Measurements from ENCODE around the gene POU2F1. TPM values are rescaled to one million over a fixed set of nuclear protein-coding genes. Genes with fewer than 3 reads are reported as not detected.

The POU2F1 gene
- total and polyA plus RNA-seq, 2 experiments from 2014 or later, result 38.8 to 66.1 TPM

GRCh38 chr1:167330601-167331293, 110.1 kb downstream of the POU2F1 start:
- peaks cover 44% of the 10 kb centered on the region for H3K4me1 ChIP-seq (ENCODE audit: insufficient read depth)
- H3K4me3 ChIP-seq, result no peak overlapping the region
- no peaks in the 10 kb centered on the region for H3F3A ChIP-seq (replicated peaks; ENCODE audit: low read depth)
- H3K4me1 Mint-ChIP-seq, result peaks cover 57% of the 10 kb centered on the region
- no peak overlapping the region for H2AFZ ChIP-seq
- H3K27me3 Mint-ChIP-seq (ENCODE audit: insufficient read depth, low read depth, poor library complexity), result no peaks in the 10 kb centered on the region
- no peaks in the 10 kb centered on the region for H3K9me3 Mint-ChIP-seq
- H3K4me3 Mint-ChIP-seq, result no peak overlapping the region
- peaks cover 83% of the 10 kb centered on the region for H3K79me2 ChIP-seq (replicated peaks; ENCODE audit: insufficient read depth)
- H3K27ac ChIP-seq (ENCODE audit: low read depth), result no peak overlapping the region
- no peaks in the 10 kb centered on the region for H3K9me2 ChIP-seq (ENCODE audit: insufficient read depth)
- peak overlapping the region; percentile 31; the same call in 1 of the 2 replicates for H3K27ac Mint-ChIP-seq
- H3K4me2 ChIP-seq, result peak overlapping the region; percentile 79; the same call in 1 of the 2 replicates
- DNase-seq (ENCODE audit: low spot score), result no peak
- ATAC-seq, result no peak
- H3K27me3 ChIP-seq (ENCODE audit: insufficient read depth), result no peaks in the 10 kb centered on the region
- H3K36me3 Mint-ChIP-seq (ENCODE audit: low read depth), result peaks cover 11% of the 10 kb centered on the region; the same call in 2 of the 3 replicates
- no peaks in the 10 kb centered on the region for H3K36me3 ChIP-seq (ENCODE audit: insufficient read depth)
- TF ChIP-seq EZH2phosphoT487 (IDR thresholded peaks at IDR 0.05; ENCODE audit: unreplicated experiment), result no peak
- TF ChIP-seq, protein P1, sequence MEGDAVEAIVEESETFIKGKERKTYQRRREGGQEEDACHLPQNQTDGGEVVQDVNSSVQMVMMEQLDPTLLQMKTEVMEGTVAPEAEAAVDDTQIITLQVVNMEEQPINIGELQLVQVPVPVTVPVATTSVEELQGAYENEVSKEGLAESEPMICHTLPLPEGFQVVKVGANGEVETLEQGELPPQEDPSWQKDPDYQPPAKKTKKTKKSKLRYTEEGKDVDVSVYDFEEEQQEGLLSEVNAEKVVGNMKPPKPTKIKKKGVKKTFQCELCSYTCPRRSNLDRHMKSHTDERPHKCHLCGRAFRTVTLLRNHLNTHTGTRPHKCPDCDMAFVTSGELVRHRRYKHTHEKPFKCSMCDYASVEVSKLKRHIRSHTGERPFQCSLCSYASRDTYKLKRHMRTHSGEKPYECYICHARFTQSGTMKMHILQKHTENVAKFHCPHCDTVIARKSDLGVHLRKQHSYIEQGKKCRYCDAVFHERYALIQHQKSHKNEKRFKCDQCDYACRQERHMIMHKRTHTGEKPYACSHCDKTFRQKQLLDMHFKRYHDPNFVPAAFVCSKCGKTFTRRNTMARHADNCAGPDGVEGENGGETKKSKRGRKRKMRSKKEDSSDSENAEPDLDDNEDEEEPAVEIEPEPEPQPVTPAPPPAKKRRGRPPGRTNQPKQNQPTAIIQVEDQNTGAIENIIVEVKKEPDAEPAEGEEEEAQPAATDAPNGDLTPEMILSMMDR (conservative IDR thresholded peaks at IDR 0.05; ENCODE audit: low read depth in 2 of 2), result no peak
- no peak for TF ChIP-seq EZH2 (IDR thresholded peaks at IDR 0.05; ENCODE audit: low read depth, unreplicated experiment)
- TF ChIP-seq, protein P2, sequence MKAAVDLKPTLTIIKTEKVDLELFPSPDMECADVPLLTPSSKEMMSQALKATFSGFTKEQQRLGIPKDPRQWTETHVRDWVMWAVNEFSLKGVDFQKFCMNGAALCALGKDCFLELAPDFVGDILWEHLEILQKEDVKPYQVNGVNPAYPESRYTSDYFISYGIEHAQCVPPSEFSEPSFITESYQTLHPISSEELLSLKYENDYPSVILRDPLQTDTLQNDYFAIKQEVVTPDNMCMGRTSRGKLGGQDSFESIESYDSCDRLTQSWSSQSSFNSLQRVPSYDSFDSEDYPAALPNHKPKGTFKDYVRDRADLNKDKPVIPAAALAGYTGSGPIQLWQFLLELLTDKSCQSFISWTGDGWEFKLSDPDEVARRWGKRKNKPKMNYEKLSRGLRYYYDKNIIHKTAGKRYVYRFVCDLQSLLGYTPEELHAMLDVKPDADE (IDR thresholded peaks at IDR 0.05), result no peak
- no peak for TF ChIP-seq REST (IDR thresholded peaks at IDR 0.05; ENCODE audit: unreplicated experiment)
- peaks cover 15% of the 10 kb centered on the region for H4K20me1 ChIP-seq (replicated peaks; ENCODE audit: insufficient read depth)

GRCh38 chr1:167331650-167332049, 111.0 kb downstream of the POU2F1 start:
- Histone ChIP-seq H3K36me3 (ENCODE audit: insufficient read depth) (no peaks in the 10 kb centered on the region), H3K4me3 (no peak overlapping the region), H3K27ac (ENCODE audit: low read depth) (no peak overlapping the region), H4K20me1 (replicated peaks; ENCODE audit: insufficient read depth) (peaks cover 15% of the 10 kb centered on the region), H3K9me2 (ENCODE audit: insufficient read depth) (no peaks in the 10 kb centered on the region), H3K27me3 (ENCODE audit: insufficient read depth) (no peaks in the 10 kb centered on the region), H3K4me1 (ENCODE audit: insufficient read depth) (peaks cover 42% of the 10 kb centered on the region), H2AFZ (no peak overlapping the region), H3K79me2 (replicated peaks; ENCODE audit: insufficient read depth) (peaks cover 81% of the 10 kb centered on the region), H3F3A (replicated peaks; ENCODE audit: low read depth) (no peaks in the 10 kb centered on the region), H3K4me2 (no peak overlapping the region)
- DNase-seq (ENCODE audit: low spot score) (no peak), ATAC-seq (no peak)
- Mint-ChIP-seq H3K4me3 (no peak overlapping the region), H3K36me3 (ENCODE audit: low read depth) (peaks cover 9% of the 10 kb centered on the region; the same call in 2 of the 3 replicates), H3K27ac (no peak overlapping the region), H3K27me3 (ENCODE audit: insufficient read depth, low read depth, poor library complexity) (no peaks in the 10 kb centered on the region), H3K9me3 (no peaks in the 10 kb centered on the region), H3K4me1 (peaks cover 52% of the 10 kb centered on the region)
- TF ChIP-seq NANOG (IDR thresholded peaks at IDR 0.05; ENCODE audit: borderline replicate concordance), result no peak
- no peak for TF ChIP-seq ZNF331 (CRISPR knock-in tag; IDR thresholded peaks at IDR 0.05; ENCODE audit: low read depth)
- no peak for TF ChIP-seq STAT1 (IDR thresholded peaks at IDR 0.05; ENCODE audit: unreplicated experiment)
